Measurements from ENCODE around the gene SURF2.

SURF2 gene

DNA sequence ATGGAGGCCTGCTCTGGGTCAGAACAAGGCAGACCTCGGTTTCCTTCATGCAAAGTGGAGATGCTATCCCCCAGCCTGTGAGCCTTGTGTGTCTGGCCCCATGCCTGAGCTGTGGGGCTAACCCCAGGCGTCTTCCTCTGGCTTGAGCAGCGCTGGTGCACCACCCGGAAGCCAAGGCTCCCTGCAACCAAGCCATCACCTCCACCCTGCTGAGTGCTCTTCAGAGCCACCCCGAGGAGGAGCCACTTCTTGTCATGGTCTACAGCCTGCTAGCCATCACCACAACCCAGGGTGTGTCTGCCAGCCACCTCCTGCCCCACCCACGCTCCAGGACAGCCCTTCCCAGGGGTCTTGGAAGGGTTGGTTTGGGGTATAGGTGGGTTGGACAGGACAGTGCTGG, 45.2 kb downstream of the SURF2 start:
- DNase-seq (ENCODE audit: low spot score) = no peak

- DNase-seq (ENCODE audit: low spot score) = no peak
Observed at GRCh38 chr9:133402689-133403088, 46.3 kb downstream of the SURF2 start.

DNA sequence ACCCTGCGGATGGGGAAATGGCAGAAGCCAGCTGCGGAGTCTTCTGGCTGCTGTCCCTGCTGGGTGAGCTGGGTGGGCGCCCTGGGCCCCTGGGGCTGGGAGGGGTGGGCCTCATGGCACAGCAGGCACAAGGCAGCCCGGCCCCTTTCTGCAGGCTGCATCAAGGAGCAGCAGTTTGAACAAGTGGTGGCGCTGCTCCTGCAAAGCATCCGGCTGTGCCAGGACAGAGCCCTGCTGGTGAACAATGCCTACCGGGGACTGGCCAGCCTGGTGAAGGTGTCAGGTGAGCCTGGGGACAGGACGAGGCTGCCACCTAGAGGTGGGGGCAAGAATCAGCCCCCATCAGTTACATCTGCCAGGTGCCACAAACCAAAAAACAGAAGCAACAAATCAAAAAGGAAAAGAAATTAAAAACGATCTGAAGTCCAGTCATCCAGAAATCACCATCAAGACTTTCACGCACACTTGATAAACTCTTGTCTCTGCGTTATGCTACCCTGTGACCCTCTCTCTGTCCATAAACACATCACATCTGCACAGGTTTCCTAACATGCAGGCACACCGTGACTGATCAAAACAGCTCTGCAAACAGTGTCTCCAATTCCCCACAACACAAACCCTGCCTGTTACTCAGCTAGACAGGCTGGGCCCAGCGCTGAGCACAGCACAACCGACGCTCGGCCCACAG, 47.6 kb downstream of the SURF2 start:
- peak; percentile 64 for DNase-seq (ENCODE audit: low spot score)

GRCh38 chr9:133404454-133405002, 48.2 kb downstream of the SURF2 start:
- DNase-seq (ENCODE audit: low spot score) = no peak

DNA sequence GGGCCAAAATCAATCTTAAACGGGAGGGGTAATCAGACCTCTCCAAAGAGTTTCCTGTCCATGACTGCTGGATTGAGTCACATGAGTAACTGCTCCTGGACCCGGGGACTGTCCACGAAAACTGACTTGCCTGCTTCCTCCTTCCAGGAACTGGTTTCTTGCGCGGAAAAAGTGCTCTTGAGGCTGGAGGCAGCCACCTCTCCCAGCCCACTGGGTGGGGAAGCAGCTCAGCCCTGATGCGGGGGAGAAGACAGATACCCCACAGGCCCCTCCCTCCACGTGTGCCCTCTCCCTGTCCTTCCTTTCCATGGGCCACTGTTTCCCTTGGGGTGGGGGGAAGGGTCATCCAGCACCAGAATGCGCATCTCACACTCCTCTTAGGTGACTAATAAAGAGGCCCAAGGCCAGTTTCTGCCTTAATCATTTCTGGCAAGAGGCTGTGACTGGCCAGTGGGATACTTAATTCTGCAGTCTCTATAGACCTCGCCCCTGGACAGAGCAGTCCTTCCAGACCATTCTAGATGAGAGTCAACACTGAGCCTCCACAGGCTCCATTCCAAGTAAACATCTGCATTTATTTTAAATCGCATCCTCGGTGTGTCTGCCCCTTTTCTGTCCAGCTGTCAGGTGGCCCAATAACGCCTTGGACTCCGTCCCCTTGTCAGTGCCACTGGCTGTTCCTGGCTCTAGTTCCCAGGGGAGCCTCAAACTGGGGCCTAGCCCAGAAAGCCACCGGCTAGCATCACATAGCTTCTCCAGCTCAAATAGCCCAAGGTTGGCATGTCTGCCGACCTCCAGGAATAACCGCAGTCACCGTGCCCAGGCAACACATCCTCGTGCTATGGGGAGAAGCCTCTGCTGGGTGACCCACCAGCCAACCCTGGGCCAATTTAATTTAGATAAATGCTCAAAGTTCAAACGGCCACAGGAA, 49.4 kb downstream of the SURF2 start:
- DNase-seq (ENCODE audit: low spot score) = no peak

DNA sequence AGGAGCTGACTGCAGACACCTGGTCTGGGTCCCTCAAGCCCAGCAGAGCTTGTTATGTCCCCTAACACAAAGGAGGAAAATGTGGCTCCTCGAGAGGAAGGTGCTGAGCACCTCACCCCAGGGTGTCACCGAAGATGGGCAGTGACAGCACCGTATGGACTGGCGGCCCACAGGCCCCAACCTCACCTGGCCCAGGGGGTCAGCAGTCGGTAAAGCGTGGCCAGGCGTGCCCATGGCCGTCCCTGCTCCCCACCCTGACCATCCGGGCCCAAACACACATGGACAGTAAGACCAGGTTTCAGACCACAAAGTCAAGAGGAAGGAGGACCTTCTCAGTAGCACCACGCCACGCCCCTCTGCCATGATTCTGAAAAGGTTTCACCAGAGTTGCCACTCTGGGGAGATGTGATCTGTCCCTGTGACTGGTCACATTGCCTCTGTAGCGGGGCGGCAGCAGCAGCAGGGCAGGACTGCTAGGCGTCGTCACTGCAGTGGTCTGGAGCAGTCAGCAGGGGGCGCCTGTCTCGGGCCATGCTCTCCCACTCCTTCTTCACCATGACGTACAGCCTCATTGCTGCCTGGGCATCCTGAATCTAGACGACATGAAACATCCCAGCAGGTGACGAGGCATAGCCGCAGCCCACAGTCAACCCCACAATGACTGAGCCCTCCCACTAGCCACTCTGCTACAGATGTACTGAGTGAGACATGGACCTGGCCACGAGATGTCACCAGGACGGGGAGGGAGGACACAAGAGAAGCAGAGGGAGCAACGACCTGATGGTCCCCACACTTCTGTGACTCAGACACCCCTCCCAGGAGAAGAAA, 50.3 kb downstream of the SURF2 start:
- DNase-seq (ENCODE audit: low spot score) = peak; percentile 73

GRCh38 chr9:133408042-133408441, 51.7 kb downstream of the SURF2 start:
- DNase-seq (ENCODE audit: low spot score) = no peak
